Measurements from ENCODE around the gene S100A5.
"Not testable (repeated sequence)": the region's sequence is repeated elsewhere in the genome, so short reads cannot be mapped to it uniquely, and the experiment has no call there.

Gene S100A5

GRCh38 chr1:153540394-153541361 is at the start of gene S100A5:
Gene S100A5, minus strand, starts transcription at chr1:153540934. Its CDS starts 743 bp downstream, at chr1:153540191.
- DNase-seq (ENCODE audit: low spot score), result peak; percentile 63

DNA sequence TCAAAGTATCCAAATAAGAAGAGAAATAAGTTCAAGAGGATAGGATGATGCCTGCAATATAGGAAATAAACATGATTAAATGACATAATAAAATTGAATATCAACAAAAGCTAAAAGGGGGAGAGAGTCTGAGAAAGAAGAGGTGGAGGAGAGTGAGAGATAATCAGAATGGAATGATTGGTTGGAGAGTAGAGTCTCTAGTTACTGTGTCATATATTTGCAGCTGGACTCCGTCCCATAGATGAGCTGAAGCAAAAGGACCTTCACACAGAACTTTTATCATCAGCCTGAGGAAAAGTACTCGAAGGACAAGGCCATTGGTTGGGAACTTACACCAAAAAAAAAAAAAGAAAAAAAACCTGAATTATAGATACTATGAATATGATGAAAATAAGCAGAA is 47.7 kb upstream of the S100A5 start:
- DNase-seq (ENCODE audit: low spot score), result no peak

DNA sequence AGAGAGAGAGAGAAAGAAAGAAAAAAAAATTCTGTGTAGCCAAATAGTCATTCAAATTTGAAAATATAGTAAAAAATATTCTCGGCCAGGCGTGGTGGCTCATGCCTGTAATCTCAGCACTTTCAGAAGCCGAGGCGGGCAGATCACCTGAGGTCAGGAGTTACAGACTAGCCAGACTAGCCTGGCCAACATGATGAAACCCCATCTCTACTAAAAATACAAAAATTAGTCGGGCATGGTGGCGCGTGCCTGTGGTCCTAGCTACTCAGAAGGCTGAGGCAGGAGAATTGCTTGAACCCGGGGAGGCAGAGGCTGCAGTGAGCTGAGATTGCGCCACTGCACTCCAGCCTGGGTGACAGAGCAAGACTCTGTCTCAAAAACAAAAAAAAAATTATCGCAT is 47.3 kb upstream of the S100A5 start:
- not testable (repeated sequence) for DNase-seq (ENCODE audit: low spot score)

- no peak for DNase-seq (ENCODE audit: low spot score)
Observed at GRCh38 chr1:153587314-153587713, 46.6 kb upstream of the S100A5 start.

DNA sequence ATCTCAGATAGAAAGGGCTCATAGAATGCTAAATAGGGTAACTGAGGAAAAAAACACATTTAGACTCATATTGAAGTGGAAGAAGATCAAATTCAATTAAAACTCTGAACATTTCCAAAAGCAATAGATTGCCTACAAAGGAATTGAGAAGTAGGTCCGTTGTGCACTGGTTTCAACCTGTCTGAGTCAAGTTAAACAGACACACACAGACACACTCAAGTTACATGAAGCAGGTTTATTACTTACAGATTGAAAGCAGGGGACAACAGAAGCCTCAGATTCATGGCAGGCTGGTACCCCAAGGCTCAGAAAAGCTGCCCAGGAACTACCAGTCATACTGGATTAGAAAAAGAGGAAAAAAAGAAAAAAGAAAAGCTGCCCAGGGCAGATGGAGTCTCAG is 45.6 kb upstream of the S100A5 start:
- DNase-seq (ENCODE audit: low spot score), result no peak

DNA sequence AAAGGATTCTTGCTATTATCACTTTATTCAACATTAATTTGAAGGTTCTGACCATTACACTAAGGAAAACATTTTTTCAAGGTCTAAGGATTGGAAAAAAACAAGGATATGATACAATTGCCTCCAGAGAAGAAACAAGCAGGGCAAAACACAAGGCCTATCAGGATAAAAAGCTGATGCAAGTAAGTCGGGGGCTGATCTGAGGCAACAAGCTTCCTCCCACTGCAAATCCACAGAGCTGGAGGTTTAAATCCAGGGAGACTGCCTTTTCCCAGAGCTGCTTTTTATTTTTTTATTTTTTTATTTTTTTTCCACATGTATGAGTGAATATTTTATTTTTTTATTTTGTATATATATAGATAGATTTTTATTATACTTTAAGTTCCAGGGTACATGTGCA is 44.3 kb upstream of the S100A5 start:
- no peak for DNase-seq (ENCODE audit: low spot score)

- DNase-seq (ENCODE audit: low spot score), result no peak
Observed at GRCh38 chr1:153583976-153584375, 43.2 kb upstream of the S100A5 start.

DNA sequence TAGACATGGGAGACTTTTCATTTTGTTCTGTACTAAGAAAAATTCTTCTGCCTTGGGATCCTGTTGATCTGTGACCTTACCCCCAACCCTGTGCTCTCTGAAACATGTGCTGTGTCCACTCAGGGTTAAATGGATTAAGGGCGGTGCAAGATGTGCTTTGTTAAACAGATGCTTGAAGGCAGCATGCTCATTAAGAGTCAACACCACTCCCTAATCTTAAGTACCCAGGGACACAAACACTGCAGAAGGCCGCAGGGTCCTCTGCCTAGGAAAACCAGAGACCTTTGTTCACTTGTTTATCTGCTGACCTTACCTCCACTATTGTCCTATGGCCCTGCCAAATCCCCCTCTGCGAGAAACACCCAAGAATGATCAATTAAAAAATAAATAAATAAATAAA is 42.8 kb upstream of the S100A5 start:
- not testable (repeated sequence) for DNase-seq (ENCODE audit: low spot score)

DNA sequence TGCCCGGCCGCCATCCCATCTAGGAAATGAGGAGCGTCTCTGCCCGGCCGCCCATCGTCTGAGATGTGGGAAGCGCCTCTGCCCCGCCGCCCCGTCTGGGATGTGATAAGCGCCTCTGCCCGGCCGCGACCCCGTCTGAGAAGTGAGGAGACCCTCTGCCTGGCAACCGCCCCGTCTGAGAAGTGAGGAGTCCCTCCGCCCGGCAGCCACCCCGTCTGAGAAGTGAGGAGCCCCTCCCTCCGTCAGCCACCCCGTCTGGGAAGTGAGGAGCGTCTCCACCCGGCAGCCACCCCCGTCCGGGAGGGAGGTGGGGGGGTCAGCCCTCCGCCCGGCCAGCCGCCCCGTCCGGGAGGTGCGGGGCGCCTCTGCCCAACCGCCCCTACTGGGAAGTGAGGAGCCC is 42.1 kb upstream of the S100A5 start:
- DNase-seq (ENCODE audit: low spot score), result not testable (repeated sequence)

DNA sequence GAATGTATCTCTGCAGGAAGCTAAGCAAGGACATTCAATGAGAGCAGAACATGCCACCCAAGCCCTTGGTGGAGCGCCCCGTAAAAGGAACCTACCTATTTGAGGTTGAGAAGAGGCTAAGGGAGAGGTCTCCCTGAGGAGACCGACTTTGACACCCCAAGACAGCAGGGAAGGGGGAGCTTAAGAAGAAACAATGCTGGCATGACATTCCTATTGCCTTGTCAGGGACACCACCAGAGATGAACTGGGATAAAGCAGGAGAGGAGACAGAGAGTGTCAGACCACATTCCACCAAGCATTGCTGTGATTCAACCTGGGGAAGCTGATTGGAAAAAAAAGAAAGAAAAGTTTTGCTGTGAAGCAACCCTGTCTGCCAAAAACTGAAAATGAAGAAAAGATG is 38.2 kb upstream of the S100A5 start:
- DNase-seq (ENCODE audit: low spot score), result peak; percentile 23

DNA sequence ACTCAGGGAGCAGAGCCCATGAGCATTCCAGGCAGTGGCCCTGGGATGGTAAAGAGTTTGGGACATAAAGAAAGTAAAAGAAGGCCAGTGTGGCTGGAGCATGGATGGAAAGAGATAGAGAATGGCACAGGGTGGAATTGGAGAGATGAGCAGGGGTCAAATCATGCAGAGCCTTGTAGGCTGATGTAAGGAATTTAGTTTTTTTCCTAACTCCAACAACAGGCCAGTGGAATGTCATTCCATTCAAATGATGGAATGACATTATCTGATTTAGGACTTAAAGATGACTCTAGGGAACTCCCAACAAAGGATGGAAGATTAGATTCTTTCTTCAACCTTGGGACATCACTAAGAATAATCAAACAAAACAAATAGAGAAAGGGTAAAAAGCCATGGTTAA is 37.8 kb upstream of the S100A5 start:
- peak; percentile 56 for DNase-seq (ENCODE audit: low spot score)

GRCh38 chr1:153577624-153578051 is 36.9 kb upstream of the S100A5 start:
- no peak for DNase-seq (ENCODE audit: low spot score)

- DNase-seq (ENCODE audit: low spot score), result no peak
Observed at GRCh38 chr1:153577138-153577537, 36.4 kb upstream of the S100A5 start.

- not testable (repeated sequence) for DNase-seq (ENCODE audit: low spot score)
Observed at GRCh38 chr1:153575497-153575896, 34.8 kb upstream of the S100A5 start.

GRCh38 chr1:153575081-153575491 is 34.4 kb upstream of the S100A5 start:
- not testable (repeated sequence) for DNase-seq (ENCODE audit: low spot score)

DNA sequence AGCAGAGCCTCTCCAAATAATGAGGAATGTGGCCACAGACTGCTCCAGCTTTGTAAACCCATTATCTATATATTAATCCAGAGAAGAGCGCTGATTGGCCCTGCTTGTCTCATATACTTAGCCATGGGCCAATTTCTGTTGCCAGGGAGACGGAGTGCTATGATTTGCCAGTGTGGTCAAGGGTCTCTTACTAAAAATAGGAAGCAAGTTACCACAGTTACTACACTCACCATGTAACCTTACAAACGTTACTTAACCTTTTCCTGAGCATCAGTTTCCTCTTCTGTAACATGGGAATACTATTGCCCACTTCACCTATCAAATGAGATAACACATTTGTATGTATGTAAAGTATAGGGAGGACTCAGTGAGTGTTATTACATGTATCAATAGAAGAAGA is 32.6 kb upstream of the S100A5 start:
- DNase-seq (ENCODE audit: low spot score), result no peak

DNA sequence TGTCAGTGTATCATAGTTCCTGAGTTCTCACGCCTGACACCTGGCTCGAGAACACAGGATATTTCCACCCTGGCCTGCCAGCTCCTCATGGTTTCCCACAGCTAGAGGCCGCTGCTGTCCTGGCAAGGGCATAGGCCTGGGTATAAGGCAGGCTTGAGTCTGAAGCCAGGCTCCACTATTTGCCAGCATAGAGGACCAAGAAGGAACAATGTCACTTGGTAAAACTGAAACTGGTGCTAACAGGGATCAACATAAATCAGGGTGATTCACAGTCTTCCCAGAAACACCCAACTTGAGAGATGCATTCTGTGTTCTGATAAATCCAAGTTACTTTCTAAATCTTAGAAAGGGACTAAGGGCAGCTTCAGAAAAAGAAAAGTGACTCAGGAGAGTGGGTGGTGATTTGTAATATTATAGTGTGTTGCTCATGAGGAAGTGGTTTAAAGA is 31.9 kb upstream of the S100A5 start:
- DNase-seq (ENCODE audit: low spot score), result peak; percentile 84

GRCh38 chr1:153571706-153572105 is 31.0 kb upstream of the S100A5 start:
- DNase-seq (ENCODE audit: low spot score), result no peak

- DNase-seq (ENCODE audit: low spot score), result no peak
Observed at GRCh38 chr1:153570874-153571273, 30.1 kb upstream of the S100A5 start.

DNA sequence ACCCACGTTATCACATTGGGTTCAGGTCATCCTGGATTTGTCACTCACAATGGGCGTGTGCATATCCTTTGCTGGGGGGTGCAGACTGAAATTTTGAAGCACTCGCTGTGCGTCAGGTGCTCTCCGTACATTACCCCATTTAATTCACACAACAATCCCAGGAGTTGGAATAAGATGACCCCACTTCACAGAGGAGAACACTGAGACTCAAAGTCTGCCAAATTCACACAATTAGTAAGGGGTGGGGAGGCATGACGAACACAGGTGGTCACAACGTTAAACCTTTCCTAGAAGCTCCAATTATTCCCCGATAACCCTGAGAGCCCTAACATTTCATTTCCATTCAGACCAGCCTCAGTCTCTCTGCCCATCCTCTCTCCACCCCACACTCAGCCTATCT is 28.7 kb upstream of the S100A5 start:
- DNase-seq (ENCODE audit: low spot score), result no peak

DNA sequence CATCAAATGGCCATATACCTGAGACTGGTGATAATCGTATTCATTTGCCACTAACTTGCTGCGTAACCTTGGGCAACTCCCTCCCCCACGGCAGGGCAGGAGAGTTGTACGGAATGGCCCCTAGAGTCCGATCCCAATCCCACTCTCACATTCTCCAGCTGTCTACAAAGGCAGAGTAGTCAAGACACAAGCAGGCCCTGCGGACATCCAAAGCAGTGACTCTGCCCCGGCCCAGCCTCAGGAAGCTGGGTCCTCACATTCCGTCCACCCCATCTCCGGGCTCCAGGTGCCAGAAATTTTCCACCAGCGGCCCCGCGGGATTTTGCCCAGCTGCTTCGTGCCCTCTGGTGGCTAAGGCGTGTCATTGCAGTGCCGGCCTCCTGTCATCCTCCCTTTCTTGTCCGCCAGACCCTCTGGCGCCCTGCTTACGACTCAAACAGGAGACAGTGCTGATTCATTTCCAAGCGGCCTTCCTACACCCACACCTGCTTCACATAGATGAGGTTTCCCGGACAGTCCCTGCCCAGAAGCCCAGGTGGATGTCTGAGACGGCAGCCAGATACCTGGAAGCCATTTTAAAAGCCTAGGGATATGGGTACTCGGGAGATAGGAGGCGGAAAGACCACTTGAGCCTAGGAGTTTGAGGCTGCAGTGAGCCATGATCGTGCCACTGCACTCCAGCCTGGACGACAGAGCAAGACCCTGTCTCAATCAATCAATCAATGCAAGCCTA is 27.8 kb upstream of the S100A5 start:
- peak; percentile 93 for DNase-seq (ENCODE audit: low spot score)

- no peak for DNase-seq (ENCODE audit: low spot score)
Observed at GRCh38 chr1:153567621-153568366, 27.1 kb upstream of the S100A5 start.
